DOHH2 (cell line): ENCODE measurements around the gene MAP2K3.

ENCODE experiments used
- H3F3A ChIP-seq: fragments of 200-600 bp; sonication (generic), shearing (Covaris generic); 2 replicates; pipeline ENCODE4 v1.6.0; 2016; ENCODE audit warnings: antibody characterized with exemption, mild to moderate bottlenecking; ENCODE audit not compliant: control insufficient read depth, insufficient read depth
- H3K27ac ChIP-seq: fragments of 200-600 bp; sonication (generic); 2 replicates; pipeline ENCODE4 v1.5.1; 2014; ENCODE audit warnings: low read depth, mild to moderate bottlenecking, low read length, moderate library complexity
- H3K27me3 ChIP-seq: fragments of 200-600 bp; sonication (generic); 2 replicates; pipeline ENCODE4 v1.6.1; 2014; ENCODE audit warnings: mild to moderate bottlenecking, low read length, mixed read lengths; ENCODE audit not compliant: control insufficient read depth
- H3K36me3 ChIP-seq: fragments of 200-600 bp; sonication (generic); 2 replicates; pipeline ENCODE4 v1.6.1; 2014; ENCODE audit warnings: mild to moderate bottlenecking, low read length, moderate library complexity, mixed read lengths; ENCODE audit not compliant: control insufficient read depth
- H3K4me1 ChIP-seq: fragments of 200-600 bp; sonication (generic); 2 replicates; pipeline ENCODE4 v1.6.1; 2014; ENCODE audit warnings: mild to moderate bottlenecking, low read length, mixed read lengths; ENCODE audit not compliant: control insufficient read depth
- H3K4me2 ChIP-seq: fragments of 200-600 bp; sonication (generic); 2 replicates; pipeline ENCODE4 v1.6.0; 2014; ENCODE audit warnings: mild to moderate bottlenecking, low read length, moderate library complexity
- H3K4me3 ChIP-seq: fragments of 200-600 bp; sonication (generic); 2 replicates; pipeline ENCODE4 v1.5.1; 2014; ENCODE audit warnings: mild to moderate bottlenecking, low read length, mixed read lengths
- H3K79me2 ChIP-seq: fragments of 200-600 bp; sonication (generic); 2 replicates; pipeline ENCODE4 v1.6.1; 2014; ENCODE audit warnings: mild to moderate bottlenecking, low read length, mixed read lengths; ENCODE audit not compliant: control insufficient read depth
- H3K9me2 ChIP-seq: fragments of 200-600 bp; sonication (generic); replicated peaks from 2 replicates; pipeline ENCODE4 v1.6.1; 2014; ENCODE audit warnings: mild to moderate bottlenecking, low read length, mixed read lengths; ENCODE audit not compliant: control insufficient read depth
- H3K9me3 ChIP-seq: fragments of 200-600 bp; sonication (generic); 2 replicates; pipeline ENCODE4 v1.6.1; 2014; ENCODE audit warnings: antibody characterized with exemption, low read length, mixed read lengths; ENCODE audit not compliant: control insufficient read depth, insufficient read depth
- H4K20me1 ChIP-seq: fragments of 200-600 bp; sonication (generic); 2 replicates; pipeline ENCODE4 v1.6.0; 2014; ENCODE audit warnings: low read depth, mild to moderate bottlenecking, antibody characterized with exemption, low read length, moderate library complexity; ENCODE audit not compliant: control insufficient read depth, insufficient read depth
- CTCF ChIP-seq: fragments of 200-600 bp; sonication (generic); IDR thresholded peaks from one replicate; pipeline ENCODE4 v1.5.1; 2014; ENCODE audit warnings: antibody characterized with exemption, mild to moderate bottlenecking, low read depth, low read length; ENCODE audit not compliant: poor library complexity, severe bottlenecking
- EZH2phosphoT487 ChIP-seq: fragments of 200-600 bp; sonication (generic); IDR thresholded peaks from 2 replicates; pipeline ENCODE4 v1.6.1; 2017; ENCODE audit warnings: borderline replicate concordance, mild to moderate bottlenecking, antibody characterized with exemption, low read length, moderate library complexity, mixed read lengths

The MAP2K3 gene

DNA sequence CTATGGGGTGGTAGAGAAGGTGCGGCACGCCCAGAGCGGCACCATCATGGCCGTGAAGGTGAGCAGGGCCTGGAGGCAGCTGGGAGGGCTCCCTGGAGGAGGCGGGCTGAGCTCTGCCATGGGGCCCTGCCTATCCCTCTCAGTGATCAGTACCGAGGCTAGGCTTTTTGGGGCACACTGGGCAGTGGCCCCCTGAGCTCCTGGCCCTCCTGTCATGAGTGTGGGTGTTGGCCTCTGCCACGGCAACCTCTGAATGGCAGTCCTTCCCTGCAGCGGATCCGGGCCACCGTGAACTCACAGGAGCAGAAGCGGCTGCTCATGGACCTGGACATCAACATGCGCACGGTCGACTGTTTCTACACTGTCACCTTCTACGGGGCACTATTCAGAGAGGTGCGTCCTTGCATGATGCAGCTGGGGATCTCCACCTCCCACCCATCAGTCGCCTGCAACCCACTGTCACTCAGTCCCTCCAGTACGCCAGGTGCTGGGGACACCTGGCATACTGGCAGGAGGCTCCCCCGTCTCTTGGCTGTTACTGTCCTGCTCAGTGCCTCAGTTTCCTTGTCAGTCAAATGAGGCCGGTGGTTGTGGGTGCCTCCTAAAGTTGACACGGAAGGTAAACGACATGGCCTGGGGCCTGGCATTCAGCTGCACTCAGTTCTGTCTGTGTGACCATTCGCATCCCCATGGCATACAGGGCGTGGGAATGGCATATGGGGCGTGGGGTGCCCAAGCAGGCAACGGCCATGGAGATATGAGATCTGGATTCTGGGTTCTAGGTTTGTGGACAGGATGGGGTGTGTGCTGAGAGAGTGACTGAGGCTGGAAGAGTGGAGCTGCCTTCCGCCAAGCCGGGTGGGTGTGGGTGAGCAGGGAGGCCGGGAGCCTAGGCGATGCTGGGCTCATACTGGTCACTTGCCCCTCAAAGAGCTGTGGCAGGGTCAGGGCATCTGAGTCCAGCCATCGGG, 16.4 kb downstream of the MAP2K3 start:
- H4K20me1 ChIP-seq = no peaks in the 10 kb centered on the region
- H3F3A ChIP-seq = no peaks in the 10 kb centered on the region
- H3K4me3 ChIP-seq = no peak overlapping the region
- H3K79me2 ChIP-seq = no peaks in the 10 kb centered on the region
- no peaks in the 10 kb centered on the region for H3K9me2 ChIP-seq
- no peak overlapping the region for H3K4me2 ChIP-seq
- no peaks in the 10 kb centered on the region for H3K4me1 ChIP-seq
- TF ChIP-seq CTCF (no peak), EZH2phosphoT487 (no peak)
- no peak overlapping the region for H3K27ac ChIP-seq
- H3K9me3 ChIP-seq = no peaks in the 10 kb centered on the region
- no peaks in the 10 kb centered on the region for H3K27me3 ChIP-seq
- peaks cover 14% of the 10 kb centered on the region; the same call in 1 of the 2 replicates for H3K36me3 ChIP-seq

DNA sequence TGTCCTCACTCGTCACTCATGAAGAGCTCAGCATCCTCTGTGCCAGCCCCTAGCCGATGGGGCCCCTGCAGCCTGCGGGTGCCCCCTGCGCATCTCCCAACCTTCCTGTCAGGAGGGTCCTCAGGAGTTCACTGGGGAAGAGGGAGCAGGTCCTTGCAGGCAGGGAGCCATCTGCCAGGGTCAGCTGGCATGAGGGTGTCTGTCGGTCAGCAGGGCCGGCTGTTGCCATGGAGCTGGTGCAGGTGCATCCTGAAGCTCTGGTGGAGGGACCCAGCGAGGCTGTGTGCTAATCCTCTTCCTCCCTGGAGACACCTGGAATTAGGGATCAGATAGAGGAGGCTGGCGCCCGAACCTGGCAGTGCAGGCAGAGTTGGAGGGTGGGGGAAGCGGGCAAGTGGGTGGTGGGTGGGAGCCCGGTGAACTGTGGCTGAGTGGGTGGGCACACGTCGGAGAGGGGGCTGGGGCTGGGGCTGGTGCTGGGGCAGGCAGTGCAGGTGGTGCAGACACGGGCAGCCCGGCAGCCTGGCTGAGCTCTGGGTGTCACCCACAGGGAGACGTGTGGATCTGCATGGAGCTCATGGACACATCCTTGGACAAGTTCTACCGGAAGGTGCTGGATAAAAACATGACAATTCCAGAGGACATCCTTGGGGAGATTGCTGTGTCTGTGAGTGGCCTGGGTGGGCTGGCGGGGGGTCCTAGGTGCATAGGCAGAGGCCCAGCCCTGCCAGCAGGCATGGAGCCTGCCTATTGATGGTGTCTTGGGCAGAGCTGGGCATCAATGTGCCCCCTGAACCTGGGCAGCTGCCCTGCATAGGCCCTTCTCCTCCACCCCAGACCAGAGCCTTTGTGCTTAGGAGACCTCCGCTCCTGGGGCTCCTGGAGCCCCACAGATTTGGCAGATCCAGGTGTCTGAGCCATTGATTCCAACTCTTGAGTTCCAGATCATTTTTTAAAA, 17.4 kb downstream of the MAP2K3 start:
- no peaks in the 10 kb centered on the region for H3K9me2 ChIP-seq
- no peaks in the 10 kb centered on the region for H3K79me2 ChIP-seq
- no peak for TF ChIP-seq EZH2phosphoT487
- TF ChIP-seq CTCF = no peak
- H4K20me1 ChIP-seq = no peaks in the 10 kb centered on the region
- H3K36me3 ChIP-seq = peaks cover 14% of the 10 kb centered on the region; the same call in 1 of the 2 replicates
- H3F3A ChIP-seq = no peaks in the 10 kb centered on the region
- no peak overlapping the region for H3K4me2 ChIP-seq
- H3K9me3 ChIP-seq = no peaks in the 10 kb centered on the region
- H3K27ac ChIP-seq = no peak overlapping the region
- no peaks in the 10 kb centered on the region for H3K27me3 ChIP-seq
- no peaks in the 10 kb centered on the region for H3K4me1 ChIP-seq
- no peak overlapping the region for H3K4me3 ChIP-seq

DNA sequence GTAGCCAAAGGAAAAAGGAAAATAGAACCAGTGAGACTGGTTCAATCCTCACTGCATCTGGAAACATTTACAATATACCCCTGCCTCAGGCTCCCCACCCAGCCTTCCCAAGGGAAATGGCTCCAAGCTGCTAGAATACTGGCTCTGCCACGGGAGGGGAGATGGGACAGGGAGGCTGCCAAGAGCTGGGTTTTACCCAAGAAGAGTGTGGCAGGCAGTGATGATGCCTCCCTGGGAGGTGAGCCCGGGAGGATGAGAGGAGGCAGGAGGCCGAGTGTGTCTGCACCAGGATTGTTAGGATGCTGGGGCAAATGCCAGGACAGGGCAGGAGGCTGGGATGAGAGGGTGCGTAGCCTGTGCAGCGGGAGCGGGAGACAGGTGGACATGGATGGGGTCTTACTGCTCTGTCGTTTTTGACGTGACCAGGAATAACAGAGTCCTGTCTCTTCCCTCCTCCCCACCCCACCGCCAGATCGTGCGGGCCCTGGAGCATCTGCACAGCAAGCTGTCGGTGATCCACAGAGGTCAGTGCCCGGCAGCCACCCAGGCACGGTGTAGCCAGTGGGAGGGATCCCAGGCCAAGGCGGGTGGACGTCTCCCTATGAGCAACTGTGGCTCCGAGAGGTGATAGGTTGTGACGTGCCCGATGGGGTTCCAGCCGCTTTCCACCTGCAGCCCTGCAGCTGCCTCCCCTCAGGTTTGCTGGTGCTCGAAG, 18.4 kb downstream of the MAP2K3 start:
- no peaks in the 10 kb centered on the region for H3K9me3 ChIP-seq
- H3K27ac ChIP-seq = no peak overlapping the region
- no peaks in the 10 kb centered on the region for H3K27me3 ChIP-seq
- no peak for TF ChIP-seq CTCF
- TF ChIP-seq EZH2phosphoT487 = no peak
- H4K20me1 ChIP-seq = no peaks in the 10 kb centered on the region
- H3K36me3 ChIP-seq = peaks cover 14% of the 10 kb centered on the region; the same call in 1 of the 2 replicates
- no peaks in the 10 kb centered on the region for H3K9me2 ChIP-seq
- H3K4me1 ChIP-seq = no peaks in the 10 kb centered on the region
- no peak overlapping the region for H3K4me3 ChIP-seq
- H3K4me2 ChIP-seq = no peak overlapping the region
- no peaks in the 10 kb centered on the region for H3F3A ChIP-seq
- H3K79me2 ChIP-seq = no peaks in the 10 kb centered on the region
